Neural cell (in vitro differentiated cells): ENCODE results near the gene PLXDC1.

Experiments used
- CTCF ChIP-seq: fragments of 450-650 bp; IDR thresholded peaks from 2 replicates; pipeline ENCODE4 v1.5.1; 2014; ENCODE audit warnings: antibody characterized with exemption, mild to moderate bottlenecking, moderate library complexity; ENCODE audit not compliant: poor library complexity, severe bottlenecking
- EZH2 ChIP-seq: fragments of 200-600, 300-800 bp; shearing (Covaris generic), sonication (generic); IDR thresholded peaks from 2 replicates; pipeline ENCODE4 v1.6.1; 2014; ENCODE audit warnings: antibody characterized with exemption, low read length, borderline replicate concordance, mild to moderate bottlenecking; ENCODE audit not compliant: insufficient read depth, poor library complexity, severe bottlenecking
- RAD21 ChIP-seq: fragments of 450-650 bp; conservative IDR thresholded peaks from 2 replicates; pipeline ENCODE4 v1.6.1; 2014; ENCODE audit warnings: antibody characterized with exemption, mild to moderate bottlenecking, moderate library complexity
- SMC3 ChIP-seq: fragments of 450-650 bp; conservative IDR thresholded peaks from 2 replicates; pipeline ENCODE4 v1.6.1; 2014; ENCODE audit warnings: antibody characterized with exemption, mild to moderate bottlenecking, moderate library complexity; ENCODE audit not compliant: poor library complexity

GRCh38 chr17:39147221-39148185 lies 3.9 kb downstream of the PLXDC1 start:
- TF ChIP-seq EZH2 (no peak), RAD21 (no peak), SMC3 (no peak), CTCF (no peak)
